GM12872 (cell line): ENCODE data around the gene KDM4B.

Source experiments
- CTCF ChIP-seq: IDR thresholded peaks from 3 replicates; pipeline ENCODE4 v1.5.1; 2011; ENCODE audit warnings: low read depth, mild to moderate bottlenecking, low read length, moderate library complexity; ENCODE audit not compliant: insufficient read depth

Gene KDM4B

GRCh38 chr19:5089283-5089682 lies 120.4 kb downstream of the KDM4B start:
- TF ChIP-seq CTCF, result no peak

GRCh38 chr19:5090465-5091017 lies 121.6 kb downstream of the KDM4B start:
- no peak for TF ChIP-seq CTCF

- no peak for TF ChIP-seq CTCF
Measured at GRCh38 chr19:5091018-5091683, 122.2 kb downstream of the KDM4B start.

- no peak for TF ChIP-seq CTCF
Measured at GRCh38 chr19:5091684-5092480, 123.0 kb downstream of the KDM4B start.

GRCh38 chr19:5092481-5092843 lies 123.5 kb downstream of the KDM4B start:
- TF ChIP-seq CTCF, result no peak

- TF ChIP-seq CTCF, result no peak
Measured at GRCh38 chr19:5093297-5093928, 124.5 kb downstream of the KDM4B start.
